ENCODE measurements around the gene IL25. TPM values are rescaled to one million over a fixed set of nuclear protein-coding genes. Genes with fewer than 3 reads are reported as not detected.

Gene IL25
- polyA plus RNA-seq, 1 donor (not counting 4 experiments of a cell fraction or from before 2014, with no cell fraction given) = not detected

DNA sequence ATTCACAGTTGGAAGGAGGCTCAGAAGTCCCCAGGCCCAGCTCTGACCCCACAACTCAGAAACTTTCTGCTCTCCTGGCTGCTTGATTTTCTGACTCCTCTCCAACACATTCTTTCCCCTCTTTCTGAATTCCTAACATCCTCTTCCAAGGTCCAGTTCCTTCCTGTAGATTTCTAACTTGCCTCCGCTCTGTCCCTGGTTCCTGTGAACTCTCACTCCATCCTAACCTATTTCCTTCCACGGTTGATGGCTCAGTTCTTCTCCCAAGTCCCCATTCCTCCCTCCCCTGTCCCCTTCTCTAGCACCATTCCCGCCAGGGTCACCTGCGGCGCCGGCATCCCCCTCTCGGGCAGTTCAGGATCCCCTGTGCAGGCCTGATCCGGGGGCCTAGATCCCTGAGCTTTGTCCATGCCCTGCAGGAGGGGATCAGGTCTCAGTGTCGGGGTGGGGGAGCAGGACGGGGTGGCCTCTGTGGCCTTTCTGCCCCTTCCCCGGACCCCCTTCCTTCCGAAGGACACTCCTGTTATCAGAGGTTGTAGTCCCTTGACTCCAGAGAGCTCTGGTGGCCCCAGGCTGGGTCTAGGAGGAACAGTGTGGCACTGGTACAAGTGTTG is 13.9 kb upstream of the IL25 start:
- TF ChIP-seq, protein P1, sequence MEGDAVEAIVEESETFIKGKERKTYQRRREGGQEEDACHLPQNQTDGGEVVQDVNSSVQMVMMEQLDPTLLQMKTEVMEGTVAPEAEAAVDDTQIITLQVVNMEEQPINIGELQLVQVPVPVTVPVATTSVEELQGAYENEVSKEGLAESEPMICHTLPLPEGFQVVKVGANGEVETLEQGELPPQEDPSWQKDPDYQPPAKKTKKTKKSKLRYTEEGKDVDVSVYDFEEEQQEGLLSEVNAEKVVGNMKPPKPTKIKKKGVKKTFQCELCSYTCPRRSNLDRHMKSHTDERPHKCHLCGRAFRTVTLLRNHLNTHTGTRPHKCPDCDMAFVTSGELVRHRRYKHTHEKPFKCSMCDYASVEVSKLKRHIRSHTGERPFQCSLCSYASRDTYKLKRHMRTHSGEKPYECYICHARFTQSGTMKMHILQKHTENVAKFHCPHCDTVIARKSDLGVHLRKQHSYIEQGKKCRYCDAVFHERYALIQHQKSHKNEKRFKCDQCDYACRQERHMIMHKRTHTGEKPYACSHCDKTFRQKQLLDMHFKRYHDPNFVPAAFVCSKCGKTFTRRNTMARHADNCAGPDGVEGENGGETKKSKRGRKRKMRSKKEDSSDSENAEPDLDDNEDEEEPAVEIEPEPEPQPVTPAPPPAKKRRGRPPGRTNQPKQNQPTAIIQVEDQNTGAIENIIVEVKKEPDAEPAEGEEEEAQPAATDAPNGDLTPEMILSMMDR (optimal IDR thresholded peaks at IDR 0.05 in 1 of 3, IDR thresholded peaks at IDR 0.05 in 1 of 3, conservative IDR thresholded peaks at IDR 0.05 in 1 of 3; ENCODE audit: extremely low read depth in 1 of 3, insufficient read depth in 2 of 3, low read length in 3 of 3) = no peak
- no peak for TF ChIP-seq EZH2 (IDR thresholded peaks at IDR 0.05; ENCODE audit: low read length)
- DNase-seq (ENCODE audit: low read depth, low spot score) (no peak), FAIRE-seq (no peak)
- H3K36me3 ChIP-seq (ENCODE audit: control insufficient read depth in 2 of 2, extremely low read depth in 1 of 2, insufficient read depth in 2 of 2, low read length in 2 of 2) = peaks cover 0 to 2% of the 10 kb centered on the region in 2 experiments
- H3K27ac ChIP-seq (ENCODE audit: control insufficient read depth, insufficient read depth, low read length) = no peak overlapping the region
- peaks cover under 1% of the 10 kb centered on the region for H3K27me3 ChIP-seq (ENCODE audit: control insufficient read depth, extremely low read depth, insufficient read depth, low read length)
- H3K9me3 ChIP-seq (ENCODE audit: control insufficient read depth, low read depth, low read length) = no peaks in the 10 kb centered on the region
- no peak overlapping the region for H3K9ac ChIP-seq (ENCODE audit: control insufficient read depth, extremely low read depth, insufficient read depth, low read length)
- H3K79me2 ChIP-seq (ENCODE audit: control insufficient read depth, insufficient read depth, low read length) = no peaks in the 10 kb centered on the region
- H3K4me2 ChIP-seq (ENCODE audit: control insufficient read depth, extremely low read depth, insufficient read depth, low read depth, low read length) = no peak overlapping the region
- H2AFZ ChIP-seq (ENCODE audit: control insufficient read depth, low read length) = no peak overlapping the region
- H3K4me1 ChIP-seq (ENCODE audit: control insufficient read depth, extremely low read depth, insufficient read depth, low read length) = no peaks in the 10 kb centered on the region
- H3K4me3 ChIP-seq (ENCODE audit: control insufficient read depth in 2 of 3, extremely low read depth in 1 of 3, insufficient read depth in 2 of 3, low read depth in 1 of 3, low read length in 3 of 3) = no peak overlapping the region
- H4K20me1 ChIP-seq (ENCODE audit: control insufficient read depth, extremely low read depth, insufficient read depth, low read length) = no peaks in the 10 kb centered on the region
- dilution Hi-C loops (cut with MboI; ENCODE audit: extremely low pct_ligation_motif_present, low sequenced_read_pairs) = no loop called here
- no peaks in the 10 kb centered on the region for H3K9me1 ChIP-seq (ENCODE audit: control insufficient read depth, extremely low read depth, insufficient read depth, low read length)

DNA sequence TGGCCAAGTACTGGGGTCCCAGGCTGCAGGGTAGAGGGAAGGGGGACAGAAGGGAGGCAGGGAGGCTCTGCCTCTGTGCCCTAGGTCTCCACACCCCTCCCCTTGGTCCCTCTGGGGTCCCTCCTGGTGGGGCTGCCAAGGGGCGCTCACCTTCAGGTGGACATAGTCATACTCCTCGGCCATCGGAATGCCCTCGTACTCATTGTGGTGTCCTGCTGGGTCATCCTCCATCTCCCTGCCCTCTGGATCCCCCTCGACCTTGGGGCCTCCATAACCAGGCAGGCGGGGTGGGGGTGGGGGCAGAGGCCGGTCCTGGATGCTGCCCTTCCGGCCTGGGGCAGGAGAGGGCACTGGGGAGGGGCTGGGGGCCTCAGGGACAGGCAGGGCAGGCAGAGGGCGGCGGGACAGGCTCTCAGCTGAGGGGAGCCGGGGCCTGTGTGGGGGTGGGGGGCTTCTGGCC is 13.4 kb upstream of the IL25 start:
- H3K4me3 ChIP-seq (ENCODE audit: control insufficient read depth in 2 of 3, extremely low read depth in 1 of 3, insufficient read depth in 2 of 3, low read depth in 1 of 3, low read length in 3 of 3) = no peak overlapping the region
- no peaks in the 10 kb centered on the region for H4K20me1 ChIP-seq (ENCODE audit: control insufficient read depth, extremely low read depth, insufficient read depth, low read length)
- no peak overlapping the region for H2AFZ ChIP-seq (ENCODE audit: control insufficient read depth, low read length)
- H3K4me1 ChIP-seq (ENCODE audit: control insufficient read depth, extremely low read depth, insufficient read depth, low read length) = no peaks in the 10 kb centered on the region
- H3K36me3 ChIP-seq (ENCODE audit: control insufficient read depth in 2 of 2, extremely low read depth in 1 of 2, insufficient read depth in 2 of 2, low read length in 2 of 2) = peaks cover 0 to 2% of the 10 kb centered on the region in 2 experiments
- no peak for FAIRE-seq
- H3K4me2 ChIP-seq (ENCODE audit: control insufficient read depth, extremely low read depth, insufficient read depth, low read depth, low read length) = no peak overlapping the region
- TF ChIP-seq EZH2 (IDR thresholded peaks at IDR 0.05; ENCODE audit: low read length) = no peak
- TF ChIP-seq, protein P1 (optimal IDR thresholded peaks at IDR 0.05 in 1 of 3, IDR thresholded peaks at IDR 0.05 in 1 of 3, conservative IDR thresholded peaks at IDR 0.05 in 1 of 3; ENCODE audit: extremely low read depth in 1 of 3, insufficient read depth in 2 of 3, low read length in 3 of 3) = no peak
- DNase-seq (ENCODE audit: low read depth, low spot score) = no peak
- no peak overlapping the region for H3K9ac ChIP-seq (ENCODE audit: control insufficient read depth, extremely low read depth, insufficient read depth, low read length)
- no peaks in the 10 kb centered on the region for H3K27me3 ChIP-seq (ENCODE audit: control insufficient read depth, extremely low read depth, insufficient read depth, low read length)
- H3K27ac ChIP-seq (ENCODE audit: control insufficient read depth, insufficient read depth, low read length) = no peak overlapping the region
- H3K9me3 ChIP-seq (ENCODE audit: control insufficient read depth, low read depth, low read length) = no peaks in the 10 kb centered on the region
- no peaks in the 10 kb centered on the region for H3K79me2 ChIP-seq (ENCODE audit: control insufficient read depth, insufficient read depth, low read length)
- dilution Hi-C loops (cut with MboI; ENCODE audit: extremely low pct_ligation_motif_present, low sequenced_read_pairs) = no loop called here
- H3K9me1 ChIP-seq (ENCODE audit: control insufficient read depth, extremely low read depth, insufficient read depth, low read length) = no peaks in the 10 kb centered on the region
